Stomach (tissue), 9 donors: Measurements from ENCODE around the gene AP1B1. TPM values are rescaled to one million over a fixed set of nuclear protein-coding genes. Genes with fewer than 3 reads are reported as not detected.
A peak's percentile ranks its signal among the peaks of the same experiment; 100 is the strongest.
"Not testable (repeated sequence)": the region's sequence is repeated elsewhere in the genome, so short reads cannot be mapped to it uniquely, and the experiment has no call there.

Experiments
- DNase-seq, 2 donors: peaks; one replicate each; pipeline versions ENCODE4 v3.0.0 to v3.0.0-alpha.2; 2013 to 2019
- H3K27ac ChIP-seq, 5 donors: fragments of 200-600 bp in 4 of 5; sonication (generic) in 4 of 5; one replicate each; pipeline ENCODE4 v1.5.1; 2013 to 2019; ENCODE audit warnings: mild to moderate bottlenecking in 1 of 5, moderate library complexity in 1 of 5
- H3K27me3 ChIP-seq, 3 donors: fragments of 200-600 bp; sonication (generic); one replicate each; pipeline ENCODE4 v1.5.1; 2017 to 2019; ENCODE audit warnings: mixed run types in 1 of 3
- H3K36me3 ChIP-seq, 4 donors: fragments of 200-600 bp; sonication (generic); 1 replicate in 3 of 4; 2 replicates in 1 of 4; pipeline ENCODE4 v1.5.1; 2016 to 2019
- H3K4me1 ChIP-seq, 4 donors: fragments of 200-600 bp; sonication (generic); one replicate each; pipeline ENCODE4 v1.5.1; 2016 to 2019
- H3K4me3 ChIP-seq, 4 donors: fragments of 200-600 bp; sonication (generic) in 3 of 4; one replicate each; pipeline ENCODE4 v1.5.1; 2016 to 2019; ENCODE audit warnings: mild to moderate bottlenecking in 1 of 4
- H3K9me3 ChIP-seq, 4 donors: fragments of 200-600 bp; sonication (generic); one replicate each; pipeline ENCODE4 v1.5.1; 2016 to 2019
- EP300 ChIP-seq: sonication (generic); formaldehyde crosslinking; IDR thresholded peaks from one replicate; pipeline ENCODE4 v1.6.1; 2017; ENCODE audit warnings: antibody characterized with exemption
- POLR2A ChIP-seq, 4 donors: fragments of 450-650 bp; IDR thresholded peaks; one replicate each; pipeline ENCODE4 v1.6.1; 2016; ENCODE audit warnings: antibody characterized with exemption in 4 of 4, control low read depth in 2 of 4, mild to moderate bottlenecking in 1 of 4, moderate library complexity in 1 of 4
- POLR2AphosphoS5 ChIP-seq, 3 donors: sonication (generic); formaldehyde crosslinking; IDR thresholded peaks; one replicate each; pipeline ENCODE4 v1.6.1; 2016; ENCODE audit warnings: antibody characterized with exemption in 3 of 3
- WGBS, 5 donors: extraction: QIAGEN DNeasy Blood & Tissue Kit in 3 of 5; methylation state at CpG; one replicate each; pipeline versions ENCODE4 v1.1.5 to v1.1.7; 2013 to 2018; 5-methylcytosine and 5-hydroxymethylcytosine counted together
- intact Hi-C: fragments of 100-400 bp; cut with DNase I; formaldehyde crosslinking; loops from one replicate; pipeline ENCODE4 v1.15.1; 2023; ENCODE audit warnings: low total_unique reads
- polyA plus RNA-seq, 3 donors: library from polyadenylated mRNA; stranded (reverse); fragments of 200-250 nt; gene quantifications; one replicate each; pipeline ENCODE4 v1.2.3, GENCODE V29; 2013
- total RNA-seq, 5 donors: library from RNA; depleted of rRNA; stranded (reverse); fragments of >200 nt; gene quantifications; one replicate each; pipeline versions ENCODE4 v1.1.0 to v1.2.3, GENCODE V29; 2014 to 2016
- TF ChIP-seq, protein P1 (sequence below), 7 experiments: fragments of 450-650 bp in 4 of 7; fragments of 200-600 bp in 3 of 7; sonication (generic) in 3 of 7; IDR thresholded peaks; one replicate each; pipeline ENCODE4 v1.5.1; 2016 to 2019; ENCODE audit warnings: antibody characterized with exemption in 7 of 7, control low read depth in 2 of 7, mild to moderate bottlenecking in 1 of 7
- donor health status: healthy with polysubstance abuse.
- donor health status: Bipolar disorder and iron deficiency.
- donor health status: healthy.

Gene AP1B1
- total and polyA plus RNA-seq, 8 donors: 19.8 to 109 (median 43.9) TPM

DNA sequence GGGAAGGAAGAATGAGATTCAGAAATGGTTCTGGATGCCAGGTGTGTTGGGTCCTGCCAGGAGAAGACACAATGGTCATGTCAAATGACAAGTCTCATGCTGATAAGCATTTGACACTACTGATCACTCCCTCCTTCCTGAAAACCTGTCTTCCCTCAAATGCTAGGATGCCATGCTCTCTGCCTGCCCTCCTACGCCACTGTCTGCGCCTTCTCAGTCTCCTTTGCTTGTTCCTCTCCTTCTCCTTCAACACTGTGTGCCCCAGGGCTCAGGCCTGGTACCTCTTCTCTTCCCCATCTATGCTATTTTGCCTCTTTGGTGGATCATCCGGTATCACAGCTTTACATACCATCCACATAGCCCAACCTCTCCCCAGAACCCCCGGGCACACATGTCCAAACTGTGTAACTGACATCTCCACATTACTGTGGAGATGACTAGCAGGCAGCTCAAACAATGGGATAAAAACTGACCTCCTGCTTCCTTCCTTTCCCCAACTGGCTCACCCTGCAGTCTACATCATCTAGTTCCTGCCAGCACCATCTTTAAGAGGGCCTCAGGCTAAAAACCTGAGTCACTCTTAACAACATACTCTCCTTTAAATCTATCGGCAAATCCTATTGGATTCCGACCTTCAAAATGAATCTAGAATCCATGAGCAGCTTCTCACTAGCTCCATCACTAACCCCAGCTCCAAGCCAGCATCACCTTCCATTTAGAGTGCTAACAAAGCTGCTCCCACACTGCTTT, 8.2 kb downstream of the AP1B1 start:
- DNase-seq: no peak
- 87 to 95% (median 92%) methylated on average over 5 to 6 of the region's 6 CpGs for WGBS, 5 donors
- H3K36me3 ChIP-seq: peaks cover 0 to 47% (median 37%) of the 10 kb centered on the region in 4 donors
- intact Hi-C loops: no loop called here
- H3K4me1 ChIP-seq: peaks cover 45 to 79% (median 56%) of the 10 kb centered on the region in 4 donors
- H3K27me3 ChIP-seq: no peaks in the 10 kb centered on the region
- H3K4me3 ChIP-seq: no peak overlapping the region
- no peaks in the 10 kb centered on the region for H3K9me3 ChIP-seq
- TF ChIP-seq, protein P1, sequence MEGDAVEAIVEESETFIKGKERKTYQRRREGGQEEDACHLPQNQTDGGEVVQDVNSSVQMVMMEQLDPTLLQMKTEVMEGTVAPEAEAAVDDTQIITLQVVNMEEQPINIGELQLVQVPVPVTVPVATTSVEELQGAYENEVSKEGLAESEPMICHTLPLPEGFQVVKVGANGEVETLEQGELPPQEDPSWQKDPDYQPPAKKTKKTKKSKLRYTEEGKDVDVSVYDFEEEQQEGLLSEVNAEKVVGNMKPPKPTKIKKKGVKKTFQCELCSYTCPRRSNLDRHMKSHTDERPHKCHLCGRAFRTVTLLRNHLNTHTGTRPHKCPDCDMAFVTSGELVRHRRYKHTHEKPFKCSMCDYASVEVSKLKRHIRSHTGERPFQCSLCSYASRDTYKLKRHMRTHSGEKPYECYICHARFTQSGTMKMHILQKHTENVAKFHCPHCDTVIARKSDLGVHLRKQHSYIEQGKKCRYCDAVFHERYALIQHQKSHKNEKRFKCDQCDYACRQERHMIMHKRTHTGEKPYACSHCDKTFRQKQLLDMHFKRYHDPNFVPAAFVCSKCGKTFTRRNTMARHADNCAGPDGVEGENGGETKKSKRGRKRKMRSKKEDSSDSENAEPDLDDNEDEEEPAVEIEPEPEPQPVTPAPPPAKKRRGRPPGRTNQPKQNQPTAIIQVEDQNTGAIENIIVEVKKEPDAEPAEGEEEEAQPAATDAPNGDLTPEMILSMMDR (IDR thresholded peaks at IDR 0.05): no peak
- TF ChIP-seq EP300 (no peak), POLR2AphosphoS5 (IDR thresholded peaks at IDR 0.05) (no peak), POLR2A (IDR thresholded peaks at IDR 0.05) (no peak)
- H3K27ac ChIP-seq: peak overlapping the region in 1 of 5 donors; percentile 20

DNA sequence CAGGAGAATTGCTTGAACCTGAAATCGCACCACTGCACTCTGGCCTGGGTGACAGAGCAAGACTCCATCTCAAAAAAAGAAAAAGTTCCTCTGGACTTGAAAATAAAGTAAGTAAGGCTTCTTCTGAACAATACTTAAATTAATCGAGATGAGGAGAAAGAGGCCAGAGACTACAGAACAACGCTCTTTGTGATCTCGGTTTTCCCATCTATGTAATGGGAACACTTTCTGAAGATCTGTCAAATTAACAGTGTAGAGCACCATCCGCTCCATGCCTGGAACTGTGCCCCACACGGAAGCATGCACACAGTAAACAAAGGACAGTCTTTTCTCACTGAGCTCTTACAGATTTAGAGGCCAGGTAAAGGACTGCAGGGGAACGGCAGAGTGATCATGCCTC, 9.1 kb downstream of the AP1B1 start:
- 69 to 77% (median 73%) methylated on average over 7 of the region's 7 CpGs for WGBS, 5 donors
- no peak for TF ChIP-seq POLR2A (IDR thresholded peaks at IDR 0.05)
- no peak for TF ChIP-seq EP300
- no peak for TF ChIP-seq POLR2AphosphoS5 (IDR thresholded peaks at IDR 0.05)
- TF ChIP-seq, protein P1 (IDR thresholded peaks at IDR 0.05): no peak
- H3K27ac ChIP-seq: no peak overlapping the region

DNA sequence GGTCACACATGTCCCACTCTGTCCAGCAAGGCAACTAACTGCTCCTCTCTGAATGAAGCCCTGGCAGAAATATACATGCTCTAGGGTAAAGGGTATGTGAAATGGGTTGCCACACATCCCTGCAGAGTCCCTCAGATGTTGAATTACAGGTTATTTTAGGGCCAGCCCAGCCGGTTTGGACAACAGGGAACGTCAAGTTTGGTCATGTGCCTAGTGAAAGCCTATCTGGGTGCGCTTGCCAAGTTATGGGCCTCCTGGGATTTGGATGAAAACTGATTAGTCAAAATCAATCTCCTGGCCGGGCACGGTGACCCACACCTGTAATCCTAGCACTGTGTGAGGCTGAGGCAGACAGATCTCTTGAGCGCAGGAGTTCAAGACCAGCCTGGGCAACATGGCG, 10.4 kb downstream of the AP1B1 start:
- no peak for TF ChIP-seq EP300
- peak in 1 of 3 donors; percentile 15 for TF ChIP-seq POLR2AphosphoS5 (IDR thresholded peaks at IDR 0.05)
- H3K36me3 ChIP-seq: peaks cover 0 to 37% (median 32%) of the 10 kb centered on the region in 4 donors
- WGBS, 5 donors: 44 to 57% (median 49%) methylated on average over 7 of the region's 7 CpGs
- H3K4me3 ChIP-seq: no peak overlapping the region
- intact Hi-C loops: no loop called here
- H3K27ac ChIP-seq: peak overlapping the region in 4 of 5 donors; percentile 20 to 54 (median 42)
- peak; percentile 80 to 82 for DNase-seq
- H3K4me1 ChIP-seq: peaks cover 22 to 62% (median 33%) of the 10 kb centered on the region in 4 donors
- H3K27me3 ChIP-seq: no peaks in the 10 kb centered on the region
- H3K9me3 ChIP-seq: no peaks in the 10 kb centered on the region

More for the DNA sequence above, 9.1 kb downstream of the AP1B1 start:
- Histone ChIP-seq H3K36me3 (peaks cover 0 to 45% (median 34%) of the 10 kb centered on the region in 4 donors), H3K27me3 (no peaks in the 10 kb centered on the region), H3K4me3 (no peak overlapping the region), H3K9me3 (no peaks in the 10 kb centered on the region), H3K4me1 (peaks cover 35 to 70% (median 46%) of the 10 kb centered on the region in 4 donors)
- intact Hi-C loops: no loop called here
- no peak for DNase-seq

DNA sequence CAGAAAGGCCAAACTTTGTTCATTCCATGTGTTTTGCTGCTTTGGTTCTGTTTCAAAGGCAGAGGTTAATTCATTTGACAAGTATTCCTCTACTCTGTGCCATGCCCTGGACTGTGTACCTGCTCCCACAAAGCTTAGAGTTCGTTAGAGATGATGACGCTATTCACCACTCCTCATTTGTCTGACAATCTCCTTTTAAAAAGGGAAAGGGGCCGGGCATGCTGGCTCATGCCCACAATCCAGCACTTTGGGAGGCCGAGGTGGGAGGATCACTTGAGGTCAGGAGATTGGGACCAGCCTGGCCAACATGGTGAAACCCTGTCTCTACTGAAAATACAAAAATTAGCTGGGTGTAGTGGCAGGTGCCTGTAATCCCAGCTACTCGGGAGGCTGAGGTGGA, 11.7 kb downstream of the AP1B1 start:
- H3K9me3 ChIP-seq, DNase-seq, H3K4me3 ChIP-seq, H3K27me3 ChIP-seq, intact Hi-C loops: not testable (repeated sequence)
- peak overlapping the region in 2 of 5 donors; percentile 20 to 48 for H3K27ac ChIP-seq
- H3K4me1 ChIP-seq: peaks cover 12 to 49% (median 21%) of the 10 kb centered on the region in 4 donors
- H3K36me3 ChIP-seq: peaks cover 0 to 37% (median 33%) of the 10 kb centered on the region in 4 donors
- 82 to 89% (median 83%) methylated on average over 5 of the region's 5 CpGs for WGBS, 5 donors

DNA sequence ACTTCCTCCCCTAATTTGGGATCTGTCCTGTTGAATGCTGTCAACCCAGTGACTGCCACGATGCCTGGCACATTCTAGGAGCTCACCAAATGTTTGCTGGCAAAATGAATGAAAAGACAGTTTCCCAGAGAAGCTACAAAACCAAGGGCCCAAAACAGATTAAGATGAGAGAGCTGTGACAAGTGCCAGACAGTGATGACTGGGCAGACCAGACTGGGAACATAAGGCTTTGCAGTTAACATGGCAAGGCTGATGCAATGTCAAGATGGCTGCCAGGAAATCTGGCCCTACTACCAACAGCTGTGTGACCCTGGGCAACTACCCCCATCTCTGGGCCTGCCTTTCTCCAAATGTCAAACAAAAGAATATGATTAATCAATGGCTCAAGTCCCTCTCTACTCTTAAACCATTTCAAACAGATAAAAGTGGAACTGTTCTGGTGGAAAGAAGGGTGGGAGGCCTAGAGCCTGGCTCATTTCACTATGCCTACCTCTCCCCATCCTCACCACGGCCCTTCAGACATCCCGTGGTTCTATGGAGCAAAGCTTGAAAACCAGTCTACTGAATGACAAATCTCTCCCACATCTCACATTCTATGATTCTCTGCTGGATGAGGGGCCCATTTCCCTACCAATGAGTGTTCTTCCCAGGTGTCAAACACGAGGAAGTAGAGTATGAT, 12.8 kb downstream of the AP1B1 start:
- Histone ChIP-seq H3K9me3 (no peaks in the 10 kb centered on the region), H3K36me3 (peaks cover 0 to 44% (median 34%) of the 10 kb centered on the region in 4 donors), H3K27ac (peak overlapping the region in 1 of 5 donors; percentile 48), H3K4me3 (no peak overlapping the region), H3K27me3 (no peaks in the 10 kb centered on the region), H3K4me1 (peaks cover 16 to 45% (median 26%) of the 10 kb centered on the region in 4 donors)
- no peak for TF ChIP-seq POLR2AphosphoS5 (IDR thresholded peaks at IDR 0.05)
- TF ChIP-seq EP300: no peak
- no peak for TF ChIP-seq POLR2A (IDR thresholded peaks at IDR 0.05)
- TF ChIP-seq, protein P1 (IDR thresholded peaks at IDR 0.05): no peak
- no peak for DNase-seq
- intact Hi-C loops: no loop called here
- 65 to 86% (median 75%) methylated on average over 4 of the region's 4 CpGs for whole genome bisulfite sequencing, 5 donors

DNA sequence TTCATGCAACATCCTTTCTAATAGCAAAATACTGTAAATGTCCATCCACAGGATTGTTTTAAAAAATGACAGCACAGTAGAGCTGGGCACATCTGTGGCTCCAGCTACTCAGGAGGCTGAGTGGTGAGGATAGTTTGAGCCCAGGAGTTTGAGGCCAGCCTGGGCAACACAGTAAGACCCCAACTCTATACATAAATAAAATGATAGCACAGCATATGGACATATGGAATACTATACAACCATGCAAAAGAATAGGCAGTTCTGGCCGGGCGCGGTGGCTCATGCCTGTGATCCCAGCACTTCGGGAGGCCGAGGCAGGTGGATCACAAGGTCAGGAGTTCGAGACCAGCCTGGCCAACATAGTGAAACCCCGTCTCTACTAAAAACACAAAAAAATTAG, 13.6 kb downstream of the AP1B1 start:
- intact Hi-C loops, H3K9me3 ChIP-seq, H3K27me3 ChIP-seq, H3K4me3 ChIP-seq, DNase-seq, H3K27ac ChIP-seq: not testable (repeated sequence)
- 85 to 99% (median 97%) methylated on average over 7 of the region's 7 CpGs for WGBS, 5 donors
- Histone ChIP-seq H3K36me3 (peaks cover 0 to 43% (median 33%) of the 10 kb centered on the region in 4 donors), H3K4me1 (peaks cover 15 to 45% (median 29%) of the 10 kb centered on the region in 4 donors)
